Lung (tissue), 4 donors: ENCODE results near the gene KCNJ5. TPM values are rescaled to one million over a fixed set of nuclear protein-coding genes. Genes with fewer than 3 reads are reported as not detected.

Experiments used
- polyA plus RNA-seq, 2 donors: library from polyadenylated mRNA; stranded (reverse); fragments of 200-250 nt; gene quantifications; one replicate each; pipeline ENCODE4 v1.2.1, GENCODE V29; 2013
- total RNA-seq, 2 donors: library from RNA; depleted of rRNA in 1 of 2; stranded (reverse); fragments of >200 nt in 1 of 2; gene quantifications; one replicate each; pipeline ENCODE4 v1.2.1, GENCODE V29; 2014 to 2021
- donor health status: Bipolar disorder and iron deficiency.
- donor health status: healthy.
- donor health status: DM: yes; HTN: yes; CAD: no.

KCNJ5 gene
- total and polyA plus RNA-seq, 4 donors, result 2.0 to 5.0 (median 2.8) TPM

Other genes starting within 250 kb of the KCNJ5 start
- gene FLI1, start 197.3 kb upstream of the KCNJ5 start, total RNA-seq, result 10 to 100 TPM; 41.6 to 59.2 TPM
- gene FLI1, start 197.3 kb upstream of the KCNJ5 start, polyA plus RNA-seq, result 10 to 100 TPM; 19.4 to 26.4 TPM
- gene KCNJ1, start 24.1 kb upstream of the KCNJ5 start, total RNA-seq, result under 1 TPM; 0.12 to 0.31 TPM
- gene KCNJ1, start 24.1 kb upstream of the KCNJ5 start, polyA plus RNA-seq, result under 1 TPM; 0.01 to 0.16 TPM
- 1 to 10 TPM in 1 of 2 donors, under 1 TPM in 1; 0.61 to 1.8 TPM for gene TP53AIP1, start 51.5 kb downstream of the KCNJ5 start, total RNA-seq
- 1 to 10 TPM in 1 of 2 donors, under 1 TPM in 1; 0.16 to 1.4 TPM for gene TP53AIP1, start 51.5 kb downstream of the KCNJ5 start, polyA plus RNA-seq